ENCODE results near the gene COL23A1.

The COL23A1 gene

GRCh38 chr5:178553517-178553916 lies 36.7 kb downstream of the COL23A1 start:
- DNase-seq, result no peak

- no peak for DNase-seq
Measured at GRCh38 chr5:178551468-178551867, 38.7 kb downstream of the COL23A1 start.

- no peak for DNase-seq
Measured at GRCh38 chr5:178551059-178551458, 39.1 kb downstream of the COL23A1 start.

- DNase-seq, result no peak
Measured at GRCh38 chr5:178548746-178549145, 41.4 kb downstream of the COL23A1 start.

GRCh38 chr5:178547753-178548415 lies 42.3 kb downstream of the COL23A1 start:
- no peak for DNase-seq

- no peak for DNase-seq
Measured at GRCh38 chr5:178547052-178547666, 43.0 kb downstream of the COL23A1 start.

- no peak for DNase-seq
Measured at GRCh38 chr5:178546675-178547033, 43.5 kb downstream of the COL23A1 start.

- DNase-seq, result no peak
Measured at GRCh38 chr5:178545941-178546674, 44.1 kb downstream of the COL23A1 start.

- DNase-seq, result no peak
Measured at GRCh38 chr5:178545176-178545575, 45.0 kb downstream of the COL23A1 start.

- no peak for DNase-seq
Measured at GRCh38 chr5:178544166-178544834, 45.9 kb downstream of the COL23A1 start.

GRCh38 chr5:178542455-178542854 lies 47.7 kb downstream of the COL23A1 start:
- DNase-seq, result no peak

- no peak for DNase-seq
Measured at GRCh38 chr5:178540526-178540925, 49.7 kb downstream of the COL23A1 start.

GRCh38 chr5:178538741-178539229 lies 51.4 kb downstream of the COL23A1 start:
- DNase-seq, result no peak

GRCh38 chr5:178537467-178538371 lies 52.5 kb downstream of the COL23A1 start:
- DNase-seq, result no peak

- DNase-seq, result no peak
Measured at GRCh38 chr5:178536541-178537466, 53.4 kb downstream of the COL23A1 start.

GRCh38 chr5:178535299-178536175 lies 54.7 kb downstream of the COL23A1 start:
- DNase-seq, result no peak

- DNase-seq, result no peak
Measured at GRCh38 chr5:178533136-178533535, 57.1 kb downstream of the COL23A1 start.

GRCh38 chr5:178532666-178533065 lies 57.5 kb downstream of the COL23A1 start:
- DNase-seq, result no peak

GRCh38 chr5:178532236-178532635 lies 58.0 kb downstream of the COL23A1 start:
- DNase-seq, result no peak

- DNase-seq, result no peak
Measured at GRCh38 chr5:178531786-178532185, 58.4 kb downstream of the COL23A1 start.

All from NCI-H1048 (cell line).